ENCODE measurements around the gene H6PD.

DNA sequence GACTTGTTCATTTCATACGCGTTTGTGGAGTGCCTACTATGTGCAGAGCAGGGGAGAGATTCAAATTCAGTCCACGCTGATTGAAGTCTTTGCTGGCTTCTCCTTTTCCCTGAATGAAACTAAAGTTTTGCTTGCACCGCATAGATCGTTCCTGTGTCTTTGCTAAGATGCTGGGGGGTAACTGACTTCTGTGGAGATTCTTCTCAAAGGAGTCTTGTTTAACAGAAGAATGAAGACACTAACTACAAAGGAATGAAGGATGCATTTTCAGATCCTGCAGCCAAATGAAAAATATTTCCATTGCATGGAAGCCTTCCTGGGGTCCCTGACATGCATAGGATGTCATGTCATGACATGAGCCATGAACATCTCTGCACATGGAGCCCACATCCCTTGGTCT lies 26.9 kb upstream of the H6PD start:
- TF ChIP-seq CTCF (IDR thresholded peaks at IDR 0.05): no peak
- TF ChIP-seq POLR2AphosphoS5 (IDR thresholded peaks at IDR 0.05): no peak
- no peak for TF ChIP-seq POLR2A (IDR thresholded peaks at IDR 0.05)

All from stomach (tissue), 4 donors.